ENCODE measurements around the gene ADCYAP1R1.

ADCYAP1R1 gene

GRCh38 chr7:31084226-31084625, 32.1 kb downstream of the ADCYAP1R1 start:
- DNase-seq (ENCODE audit: low read depth in 3 of 3) = no peak

- no peak for DNase-seq (ENCODE audit: low read depth in 3 of 3)
Measured at GRCh38 chr7:31087351-31087750, 35.2 kb downstream of the ADCYAP1R1 start.

GRCh38 chr7:31091924-31092434, 39.9 kb downstream of the ADCYAP1R1 start:
- DNase-seq (ENCODE audit: low read depth in 3 of 3) = no peak

- no peak for DNase-seq (ENCODE audit: low read depth in 3 of 3)
Measured at GRCh38 chr7:31092606-31093005, 40.5 kb downstream of the ADCYAP1R1 start.

- DNase-seq (ENCODE audit: low read depth in 3 of 3) = no peak
Measured at GRCh38 chr7:31093282-31093681, 41.2 kb downstream of the ADCYAP1R1 start.

GRCh38 chr7:31094271-31094670, 42.2 kb downstream of the ADCYAP1R1 start:
- no peak for DNase-seq (ENCODE audit: low read depth in 3 of 3)

- no peak for DNase-seq (ENCODE audit: low read depth in 3 of 3)
Measured at GRCh38 chr7:31095286-31096197, 43.4 kb downstream of the ADCYAP1R1 start.

- no peak for DNase-seq (ENCODE audit: low read depth in 3 of 3)
Measured at GRCh38 chr7:31096198-31096876, 44.2 kb downstream of the ADCYAP1R1 start.

- DNase-seq (ENCODE audit: low read depth in 3 of 3) = no peak
Measured at GRCh38 chr7:31096877-31097258, 44.8 kb downstream of the ADCYAP1R1 start.

- DNase-seq (ENCODE audit: low read depth in 3 of 3) = no peak
Measured at GRCh38 chr7:31098642-31099360, 46.7 kb downstream of the ADCYAP1R1 start.

GRCh38 chr7:31099451-31100444, 47.6 kb downstream of the ADCYAP1R1 start:
- no peak for DNase-seq (ENCODE audit: low read depth in 3 of 3)

- no peak for DNase-seq (ENCODE audit: low read depth in 3 of 3)
Measured at GRCh38 chr7:31100445-31100844, 48.3 kb downstream of the ADCYAP1R1 start.

GRCh38 chr7:31100871-31101270, 48.8 kb downstream of the ADCYAP1R1 start:
- no peak for DNase-seq (ENCODE audit: low read depth in 3 of 3)

GRCh38 chr7:31101544-31101943, 49.4 kb downstream of the ADCYAP1R1 start:
- no peak for DNase-seq (ENCODE audit: low read depth in 3 of 3)

GRCh38 chr7:31102151-31102972, 50.3 kb downstream of the ADCYAP1R1 start:
- DNase-seq (ENCODE audit: low read depth in 3 of 3) = no peak

- no peak for DNase-seq (ENCODE audit: low read depth in 3 of 3)
Measured at GRCh38 chr7:31102973-31103850, 51.1 kb downstream of the ADCYAP1R1 start.

- no peak for DNase-seq (ENCODE audit: low read depth in 3 of 3)
Measured at GRCh38 chr7:31104361-31105255, 52.5 kb downstream of the ADCYAP1R1 start.
